GM10266 (cell line): ENCODE data around the gene NDC1.

Experiments
- DNase-seq: peaks from one replicate; pipeline ENCODE4 v3.0.0; 2012; ENCODE audit errors: extremely low spot score
- CTCF ChIP-seq: IDR thresholded peaks from 2 replicates; pipeline ENCODE4 v1.5.1; 2012; ENCODE audit warnings: mild to moderate bottlenecking, low read depth; ENCODE audit not compliant: control insufficient read depth, insufficient read depth; ENCODE audit errors: missing control alignments

The NDC1 gene

GRCh38 chr1:53747841-53748240 is 90.3 kb downstream of the NDC1 start:
- TF ChIP-seq CTCF, result no peak
- DNase-seq, result no peak

- no peak for DNase-seq
- TF ChIP-seq CTCF, result no peak
These were observed 97.4 kb downstream of the NDC1 start for GRCh38 chr1:53740621-53741105.

GRCh38 chr1:53739109-53739681 is 98.9 kb downstream of the NDC1 start, which contains the start of gene GLIS1:
Gene GLIS1 (minus strand): TSS chr1:53739164. CDS start chr1:53738064, 1,100 bp downstream.
- DNase-seq, result peak; percentile 99
- TF ChIP-seq CTCF, result no peak

- no peak for TF ChIP-seq CTCF
- DNase-seq, result no peak
These were observed 99.6 kb downstream of the NDC1 start for GRCh38 chr1:53738205-53739108.

- no peak for DNase-seq
- TF ChIP-seq CTCF, result no peak
These were observed 100.4 kb downstream of the NDC1 start for GRCh38 chr1:53737648-53738204.

- no peak for TF ChIP-seq CTCF
- no peak for DNase-seq
These were observed 101.8 kb downstream of the NDC1 start for GRCh38 chr1:53736290-53736689.

GRCh38 chr1:53735681-53736080 is 102.4 kb downstream of the NDC1 start:
- TF ChIP-seq CTCF, result no peak
- no peak for DNase-seq
